Endodermal cell (in vitro differentiated cells): ENCODE data around the gene SLC4A8. TPM values are rescaled to one million over a fixed set of nuclear protein-coding genes. Genes with fewer than 3 reads are reported as not detected.
A peak's percentile ranks its signal among the peaks of the same experiment; 100 is the strongest.

Experiments
- DNase-seq: peaks from one replicate; pipeline ENCODE4 v3.0.0-alpha.2; 2017
- H3K27ac ChIP-seq: 2 replicates; pipeline ENCODE4 v1.5.1; 2013; ENCODE audit warnings: mild to moderate bottlenecking, low read depth, low read length, moderate library complexity
- H3K27me3 ChIP-seq: 2 replicates; pipeline ENCODE4 v1.6.1; 2013; ENCODE audit warnings: mild to moderate bottlenecking, low read length, moderate library complexity; ENCODE audit not compliant: insufficient read depth, control insufficient read depth, poor library complexity, severe bottlenecking
- H3K36me3 ChIP-seq: 2 replicates; pipeline ENCODE4 v1.7.0; 2013; ENCODE audit warnings: mild to moderate bottlenecking, low read length, moderate library complexity; ENCODE audit not compliant: control insufficient read depth, insufficient read depth
- H3K4me1 ChIP-seq: one replicate; pipeline ENCODE4 v1.7.0; 2013; ENCODE audit warnings: low read length; ENCODE audit not compliant: control insufficient read depth, insufficient read depth
- H3K4me3 ChIP-seq: 2 replicates; pipeline ENCODE4 v1.5.1; 2013; ENCODE audit warnings: mild to moderate bottlenecking, low read length, moderate library complexity
- H3K9ac ChIP-seq: 2 replicates; pipeline ENCODE4 v1.6.1; 2013; ENCODE audit warnings: mild to moderate bottlenecking, low read length, moderate library complexity; ENCODE audit not compliant: poor library complexity, severe bottlenecking; ENCODE audit errors: extremely low read depth
- H3K9me3 ChIP-seq: 2 replicates; pipeline ENCODE4 v1.6.1; 2013; ENCODE audit warnings: mild to moderate bottlenecking, low read length, moderate library complexity; ENCODE audit not compliant: control insufficient read depth
- H3K27ac Mint-ChIP-seq: 2 replicates; pipeline ENCODE4 v1.8.0; 2020; ENCODE audit warnings: mixed read lengths
- H3K27me3 Mint-ChIP-seq: 2 replicates; pipeline ENCODE4 v1.8.0; 2021; ENCODE audit warnings: mild to moderate bottlenecking, mixed read lengths; ENCODE audit not compliant: insufficient read depth
- H3K36me3 Mint-ChIP-seq: 2 replicates; pipeline ENCODE4 v1.8.0; 2020; ENCODE audit warnings: low read depth, mixed read lengths
- H3K4me1 Mint-ChIP-seq: 2 replicates; pipeline ENCODE4 v1.8.0; 2020; ENCODE audit warnings: mixed read lengths
- H3K4me3 Mint-ChIP-seq: 2 replicates; pipeline ENCODE4 v1.8.0; 2020; ENCODE audit warnings: mild to moderate bottlenecking, moderate library complexity, mixed read lengths
- H3K9me3 Mint-ChIP-seq: 2 replicates; pipeline ENCODE4 v1.8.0; 2020; ENCODE audit warnings: mild to moderate bottlenecking, mixed read lengths
- CTCF ChIP-seq: fragments of 200-600 bp; sonication (generic); conservative IDR thresholded peaks from 2 replicates; pipeline ENCODE4 v1.5.0; 2021; ENCODE audit warnings: antibody characterized with exemption, mild to moderate bottlenecking
- WGBS, 2 experiments: methylation state at CpG; one replicate each; pipeline versions ENCODE4 v1.1.5 to v1.1.7; 2013; ENCODE audit warnings: missing lambda C conversion rate in 2 of 2, mixed read lengths in 1 of 2; ENCODE audit not compliant: insufficient coverage in 1 of 2, insufficient read length in 1 of 2; 5-methylcytosine and 5-hydroxymethylcytosine counted together
- total RNA-seq, 2 donors: library from RNA; stranded (reverse); fragmentation: NEBNext Ultra II Directional in 1 of 2; extraction: Animal tissue kit (Norgen Biotek cat#: 25700) in 1 of 2; gene quantifications; 2 replicates in 1 of 2; 3 replicates in 1 of 2; pipeline ENCODE4 v1.2.1, GENCODE V29; 2021

Gene SLC4A8
- total RNA-seq, 2 donors from 2014 or later, result 25.8 to 26.4 TPM

- Histone ChIP-seq H3K27ac (no peak overlapping the region), H3K4me3 (no peak overlapping the region), H3K9ac (no peak overlapping the region), H3K36me3 (peaks cover 6% of the 10 kb centered on the region), H3K4me1 (peaks cover 5% of the 10 kb centered on the region), H3K9me3 (no peaks in the 10 kb centered on the region), H3K27me3 (peaks cover 15% of the 10 kb centered on the region)
- peak; percentile 79 for DNase-seq
- Mint-ChIP-seq H3K36me3 (peaks cover 16% of the 10 kb centered on the region), H3K9me3 (no peaks in the 10 kb centered on the region), H3K27ac (no peak overlapping the region), H3K4me3 (no peak overlapping the region), H3K27me3 (peaks cover 13% of the 10 kb centered on the region), H3K4me1 (peaks cover 40% of the 10 kb centered on the region)
- no peak for TF ChIP-seq CTCF
- WGBS, 2 experiments, result 53% methylated on average over 8 of the region's 8 CpGs; no CpG with 5 or more reads in 1 of the 2 experiments
Observed at GRCh38 chr12:51395283-51396230, 29.1 kb upstream of the SLC4A8 start.

GRCh38 chr12:51397670-51398069 lies 27.0 kb upstream of the SLC4A8 start:
- peaks cover 3% of the 10 kb centered on the region for H3K4me1 ChIP-seq
- peaks cover 13% of the 10 kb centered on the region for H3K27me3 Mint-ChIP-seq
- H3K4me1 Mint-ChIP-seq, result peaks cover 36% of the 10 kb centered on the region
- H3K9me3 Mint-ChIP-seq, result no peaks in the 10 kb centered on the region
- H3K4me3 Mint-ChIP-seq, result no peak overlapping the region
- no peaks in the 10 kb centered on the region for H3K9me3 ChIP-seq
- no peak overlapping the region for H3K27ac ChIP-seq
- H3K27me3 ChIP-seq, result peaks cover 11% of the 10 kb centered on the region
- H3K36me3 Mint-ChIP-seq, result peaks cover 16% of the 10 kb centered on the region
- 86 to 89% methylated on average over 4 of the region's 4 CpGs for WGBS, 2 experiments
- H3K9ac ChIP-seq, result no peak overlapping the region
- H3K36me3 ChIP-seq, result peaks cover 6% of the 10 kb centered on the region
- no peak for TF ChIP-seq CTCF
- H3K4me3 ChIP-seq, result no peak overlapping the region
- DNase-seq, result peak; percentile 11
- no peak overlapping the region for H3K27ac Mint-ChIP-seq

- H3K9me3 ChIP-seq, result no peaks in the 10 kb centered on the region
- 92 to 95% methylated on average over 3 to 4 of the region's 4 CpGs for WGBS, 2 experiments
Observed at GRCh38 chr12:51399891-51400290, 24.7 kb upstream of the SLC4A8 start.

More at GRCh38 chr12:51399891-51400290, 24.7 kb upstream of the SLC4A8 start:
- Histone ChIP-seq H3K27me3 (no peaks in the 10 kb centered on the region), H3K9ac (no peak overlapping the region), H3K4me3 (no peak overlapping the region), H3K27ac (no peak overlapping the region), H3K36me3 (no peaks in the 10 kb centered on the region), H3K4me1 (peaks cover 3% of the 10 kb centered on the region)
- no peak overlapping the region for H3K4me3 Mint-ChIP-seq
- no peak overlapping the region for H3K27ac Mint-ChIP-seq
- H3K27me3 Mint-ChIP-seq, result no peaks in the 10 kb centered on the region
- no peak for TF ChIP-seq CTCF
- no peaks in the 10 kb centered on the region for H3K36me3 Mint-ChIP-seq
- peaks cover 30% of the 10 kb centered on the region for H3K4me1 Mint-ChIP-seq
- peak; percentile 45 for DNase-seq
- H3K9me3 Mint-ChIP-seq, result no peaks in the 10 kb centered on the region
